GM20000 (cell line): Measurements from ENCODE around the gene HDAC4.

Source experiments
- DNase-seq: peaks from one replicate; pipeline ENCODE4 v3.0.0; 2012; ENCODE audit warnings: low spot score
- TF ChIP-seq, protein P1 (sequence below): IDR thresholded peaks from 2 replicates; pipeline ENCODE4 v1.5.1; 2012; ENCODE audit warnings: mild to moderate bottlenecking, control low read depth; ENCODE audit errors: extremely low read depth, missing control alignments

The HDAC4 gene

DNA sequence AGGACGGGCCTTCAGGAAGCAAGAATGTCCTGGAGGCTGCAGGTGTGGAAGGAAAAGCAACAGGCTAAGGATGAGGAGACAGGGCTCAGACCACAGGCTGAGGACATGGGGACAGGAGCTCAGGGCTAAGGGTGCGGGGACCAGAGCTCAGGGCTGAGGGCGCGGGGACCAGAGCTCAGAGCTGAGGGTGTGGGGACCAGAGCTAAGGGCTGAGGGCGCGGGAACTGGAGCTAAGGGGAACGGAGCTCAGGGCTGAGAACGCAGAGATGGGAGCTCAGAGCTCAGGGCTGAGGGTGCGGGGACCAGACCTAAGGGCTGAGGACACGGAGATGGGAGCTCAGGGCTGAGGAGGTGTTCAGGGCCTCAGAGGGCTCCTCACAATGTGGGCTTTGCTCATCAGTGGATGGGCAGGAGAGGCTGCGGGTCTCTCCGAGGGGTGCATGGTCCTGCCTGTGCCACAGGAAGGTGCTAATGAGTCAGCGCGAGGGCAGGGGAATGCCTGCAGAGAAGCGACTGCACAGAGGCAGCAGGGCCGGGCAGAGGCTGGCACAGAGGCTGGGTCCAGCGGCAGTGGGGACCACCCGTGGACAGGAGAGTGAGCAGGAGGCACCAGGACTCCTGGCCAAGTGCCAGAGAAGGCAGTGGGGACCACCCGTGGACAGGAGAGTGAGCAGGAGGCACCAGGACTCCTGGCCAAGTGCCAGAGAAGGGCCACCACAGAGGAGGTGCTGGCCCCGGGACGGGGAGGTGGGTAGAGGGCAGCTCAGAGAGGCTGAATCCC, 281.3 kb downstream of the HDAC4 start:
- TF ChIP-seq, protein P1, sequence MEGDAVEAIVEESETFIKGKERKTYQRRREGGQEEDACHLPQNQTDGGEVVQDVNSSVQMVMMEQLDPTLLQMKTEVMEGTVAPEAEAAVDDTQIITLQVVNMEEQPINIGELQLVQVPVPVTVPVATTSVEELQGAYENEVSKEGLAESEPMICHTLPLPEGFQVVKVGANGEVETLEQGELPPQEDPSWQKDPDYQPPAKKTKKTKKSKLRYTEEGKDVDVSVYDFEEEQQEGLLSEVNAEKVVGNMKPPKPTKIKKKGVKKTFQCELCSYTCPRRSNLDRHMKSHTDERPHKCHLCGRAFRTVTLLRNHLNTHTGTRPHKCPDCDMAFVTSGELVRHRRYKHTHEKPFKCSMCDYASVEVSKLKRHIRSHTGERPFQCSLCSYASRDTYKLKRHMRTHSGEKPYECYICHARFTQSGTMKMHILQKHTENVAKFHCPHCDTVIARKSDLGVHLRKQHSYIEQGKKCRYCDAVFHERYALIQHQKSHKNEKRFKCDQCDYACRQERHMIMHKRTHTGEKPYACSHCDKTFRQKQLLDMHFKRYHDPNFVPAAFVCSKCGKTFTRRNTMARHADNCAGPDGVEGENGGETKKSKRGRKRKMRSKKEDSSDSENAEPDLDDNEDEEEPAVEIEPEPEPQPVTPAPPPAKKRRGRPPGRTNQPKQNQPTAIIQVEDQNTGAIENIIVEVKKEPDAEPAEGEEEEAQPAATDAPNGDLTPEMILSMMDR, result no peak
- DNase-seq, result no peak

DNA sequence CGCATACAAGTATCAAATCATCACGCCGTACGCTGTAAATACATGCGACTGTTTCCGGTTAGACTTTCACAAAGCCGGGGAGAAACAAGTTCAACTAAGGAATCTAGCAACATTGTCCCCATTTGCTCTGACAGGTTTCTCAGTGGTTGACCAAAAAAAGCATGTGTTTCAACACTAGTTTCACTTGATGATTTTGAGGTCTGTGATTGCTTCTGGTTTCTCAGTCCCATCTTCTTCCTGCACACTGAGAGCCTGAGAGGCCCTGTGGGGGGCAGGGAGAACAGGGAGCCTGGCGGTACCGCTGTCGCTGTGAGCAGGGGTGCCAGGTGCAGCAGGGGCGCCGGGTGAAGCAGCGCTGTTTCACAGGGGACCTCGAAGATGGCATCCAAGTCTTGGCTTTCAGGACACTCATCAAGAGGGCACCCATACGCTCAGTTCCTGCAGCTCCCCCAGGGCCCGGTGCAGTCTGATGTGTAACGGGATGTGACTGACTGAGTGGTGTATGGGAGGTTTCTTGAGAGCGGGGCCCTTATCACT, 282.1 kb downstream of the HDAC4 start:
- TF ChIP-seq, protein P1, result no peak
- DNase-seq, result no peak

DNA sequence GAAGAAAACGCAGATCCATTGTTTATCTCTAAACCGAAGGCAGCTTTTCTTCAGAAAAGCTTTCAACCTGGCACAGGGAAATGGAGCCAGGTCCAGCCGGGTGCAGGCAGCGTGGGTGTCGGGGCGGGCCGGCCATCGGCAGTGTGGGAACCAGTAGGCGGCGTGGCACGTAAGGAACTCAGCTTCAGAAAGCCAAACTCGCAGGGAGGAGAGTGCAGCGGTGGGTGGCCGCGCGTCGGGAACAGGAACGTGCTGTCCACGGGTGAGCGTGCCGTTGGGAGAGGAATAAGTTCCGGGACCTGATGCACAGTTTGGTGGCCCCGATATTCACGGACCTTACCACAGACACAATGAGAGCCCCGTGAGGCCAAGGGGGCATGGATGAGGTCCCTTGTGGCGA, 282.6 kb downstream of the HDAC4 start:
- no peak for DNase-seq
- TF ChIP-seq, protein P1, result no peak

DNA sequence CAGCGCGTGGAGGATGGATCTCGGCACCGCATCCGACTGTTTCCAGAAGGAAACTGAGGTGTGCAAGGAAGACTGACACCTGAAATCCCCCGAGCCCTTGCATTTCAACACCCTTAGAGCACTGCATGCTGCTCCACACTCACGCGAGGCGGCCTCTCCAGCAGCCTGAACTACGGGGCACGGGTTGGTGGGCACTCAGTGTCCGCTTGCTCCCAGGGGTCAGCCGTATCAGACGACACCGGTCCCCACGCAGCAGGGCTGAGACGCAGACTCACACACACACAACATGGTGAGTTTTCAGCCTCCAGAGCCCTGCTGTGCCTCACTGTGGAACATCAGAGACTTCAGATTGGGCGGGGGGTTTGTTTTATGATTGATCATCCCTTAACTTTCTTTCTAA, 283.0 kb downstream of the HDAC4 start:
- TF ChIP-seq, protein P1, result no peak
- DNase-seq, result no peak

DNA sequence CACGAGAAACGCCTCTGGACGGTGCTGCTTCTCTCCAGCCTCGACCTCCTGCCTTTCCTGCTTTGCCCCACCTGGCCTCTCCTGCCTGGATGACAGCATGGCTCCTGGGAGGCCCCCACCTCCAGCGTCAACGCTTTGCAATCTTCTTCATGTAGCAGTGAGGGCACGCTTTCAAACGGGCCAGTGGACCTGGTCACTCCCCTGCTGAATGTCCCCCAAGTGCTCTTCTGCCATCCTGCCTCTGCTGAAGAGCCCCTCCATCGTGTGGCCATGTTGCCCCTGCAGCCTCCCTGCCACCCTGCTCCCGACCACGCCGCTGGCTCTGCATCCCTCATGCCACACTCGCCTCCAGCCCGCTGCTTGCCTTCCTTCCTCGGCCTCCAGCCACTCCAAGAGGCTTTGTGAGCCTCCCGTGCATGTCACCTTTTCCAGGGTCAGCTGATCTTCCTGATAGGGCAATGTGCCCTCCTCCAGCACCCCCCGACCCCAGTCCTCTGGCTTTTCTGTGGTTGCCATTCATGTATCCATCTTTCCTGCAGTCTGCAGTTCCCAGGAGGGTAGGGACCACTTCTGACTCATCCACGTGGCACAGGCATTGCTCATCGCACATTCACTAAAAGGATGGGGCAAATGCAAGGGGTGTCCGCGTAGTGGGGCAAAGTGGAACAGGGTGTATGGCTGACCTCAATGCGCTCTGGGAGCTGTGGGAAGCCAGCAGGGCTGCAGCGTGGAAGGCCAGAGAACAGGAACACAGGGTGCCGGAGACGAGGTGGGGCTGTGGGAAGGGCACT, 284.2 kb downstream of the HDAC4 start:
- no peak for DNase-seq
- TF ChIP-seq, protein P1, result no peak

DNA sequence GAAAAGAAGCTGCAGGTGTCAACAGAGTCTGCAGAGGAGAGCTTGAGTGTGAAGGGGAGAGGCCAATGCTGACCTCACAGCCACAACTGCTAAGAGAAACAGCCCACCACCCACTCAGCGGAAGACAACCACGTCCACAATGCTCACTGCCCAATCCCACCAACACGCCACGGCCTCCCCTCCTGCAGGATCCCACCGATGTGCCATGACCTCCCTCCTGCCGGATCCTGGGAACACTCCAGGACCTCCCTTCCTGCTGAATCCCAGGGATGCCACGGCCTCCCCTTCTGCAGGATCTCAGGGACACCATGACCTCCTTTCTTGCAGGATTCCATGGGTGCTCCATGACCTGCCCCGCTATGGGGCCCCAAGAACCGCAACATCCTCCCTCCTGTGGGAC, 285.2 kb downstream of the HDAC4 start:
- DNase-seq, result no peak
- TF ChIP-seq, protein P1, result no peak
